ENCODE measurements around the gene AP1S1. TPM values are rescaled to one million over a fixed set of nuclear protein-coding genes. Genes with fewer than 3 reads are reported as not detected.
A peak's percentile ranks its signal among the peaks of the same experiment; 100 is the strongest.
"Not testable (repeated sequence)": the region's sequence is repeated elsewhere in the genome, so short reads cannot be mapped to it uniquely, and the experiment has no call there.

The AP1S1 gene
- 85.8 and 118 TPM in 2 replicates for total RNA-seq
- 31.1 and 32.0 TPM in 2 replicates for polyA plus RNA-seq

- H3K79me2 ChIP-seq: peaks cover 16% of the 10 kb centered on the region
Measured at GRCh38 chr7:101153969-101154692, at the start of gene AP1S1. TSS of gene AP1S1 (plus strand) at chr7:101154476. CDS start at chr7:101154515, 39 bp downstream.

DNA sequence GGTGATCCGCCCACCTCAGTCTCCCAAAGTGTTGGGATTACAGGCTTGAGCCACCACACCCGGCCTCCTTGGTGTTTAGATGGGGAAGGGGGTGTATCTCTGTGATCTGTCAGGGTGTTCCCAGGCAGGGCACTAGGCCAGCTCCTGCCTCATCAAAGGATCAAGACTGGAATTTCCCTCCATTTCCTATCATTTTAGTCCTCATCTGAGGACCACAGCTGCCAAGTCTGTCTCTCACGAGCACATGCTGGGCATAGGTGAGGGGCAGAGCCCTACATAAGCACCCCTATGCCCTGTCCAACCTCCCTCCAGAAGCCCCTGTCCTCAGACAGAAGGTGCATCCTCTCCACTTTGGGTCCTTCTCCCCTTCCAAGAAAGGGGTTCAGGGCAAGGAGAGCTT is 49.5 kb upstream of the AP1S1 start:
- WGBS (ENCODE audit: low lambda C conversion rate, missing lambda C conversion rate): 78% methylated on average over 3 of the region's 3 CpGs
- H3K4me3 ChIP-seq: no peak overlapping the region
- DNase-seq (ENCODE audit: low spot score): no peak

More at GRCh38 chr7:101153969-101154692, at the start of gene AP1S1:
- peak within 1 kb of the TSS; percentile 60 for H3K27ac ChIP-seq
- peak; percentile 98 for DNase-seq (ENCODE audit: low spot score)
- H4K20me1 ChIP-seq (ENCODE audit: insufficient read depth, poor library complexity, severe bottlenecking): no peaks in the 10 kb centered on the region
- no peaks in the 10 kb centered on the region for H3K4me1 ChIP-seq (ENCODE audit: insufficient read depth)
- H3K9me3 ChIP-seq (ENCODE audit: low read depth): no peaks in the 10 kb centered on the region
- 12% methylated on average over 15 of the region's 51 CpGs for WGBS (ENCODE audit: low lambda C conversion rate, missing lambda C conversion rate)
- H3K9me2 ChIP-seq (replicated peaks; ENCODE audit: insufficient read depth): no peaks in the 10 kb centered on the region
- H3K27me3 ChIP-seq: no peaks in the 10 kb centered on the region
- H2AFZ ChIP-seq: peak within 1 kb of the TSS; percentile 85
- no peaks in the 10 kb centered on the region for H3K36me3 ChIP-seq (replicated peaks; ENCODE audit: insufficient read depth, low read depth)
- H3K4me3 ChIP-seq: peak within 1 kb of the TSS; percentile 92
- TF ChIP-seq EZH2phosphoT487 (IDR thresholded peaks at IDR 0.05; ENCODE audit: low read depth, severe bottlenecking, unreplicated experiment) (no peak), CTCF (IDR thresholded peaks at IDR 0.05; ENCODE audit: poor library complexity) (no peak), EZH2 (IDR thresholded peaks at IDR 0.05; ENCODE audit: borderline replicate concordance) (no peak)
- peak within 1 kb of the TSS; percentile 98 for H3K4me2 ChIP-seq

DNA sequence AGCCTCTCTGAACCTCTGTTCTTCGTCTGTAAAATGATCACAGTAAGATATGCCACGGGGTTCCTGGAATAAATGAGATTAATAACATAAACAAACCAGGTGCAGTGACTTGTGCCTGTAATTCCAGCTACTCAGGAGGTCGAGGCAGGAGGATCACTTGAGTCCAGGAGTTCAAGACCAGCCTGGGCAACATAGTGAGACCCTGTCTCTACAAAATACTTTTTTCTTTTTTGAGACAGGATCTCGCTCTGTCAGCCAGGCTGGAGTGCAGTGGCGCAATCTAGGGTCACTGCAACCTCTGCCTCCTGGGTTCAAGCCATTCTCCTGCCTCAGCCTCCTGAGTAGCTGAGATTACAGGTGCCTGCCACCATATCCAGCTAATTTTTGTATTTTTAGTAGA is 49.0 kb upstream of the AP1S1 start:
- not testable (repeated sequence) for DNase-seq (ENCODE audit: low spot score); H3K4me2 ChIP-seq; H3K27me3 ChIP-seq; H2AFZ ChIP-seq; H3K36me3 ChIP-seq (replicated peaks; ENCODE audit: insufficient read depth, low read depth); H3K9me3 ChIP-seq (ENCODE audit: low read depth); H3K79me2 ChIP-seq; H3K4me1 ChIP-seq (ENCODE audit: insufficient read depth); H3K27ac ChIP-seq; H3K4me3 ChIP-seq; H4K20me1 ChIP-seq (ENCODE audit: insufficient read depth, poor library complexity, severe bottlenecking); H3K9me2 ChIP-seq (replicated peaks; ENCODE audit: insufficient read depth)
- WGBS (ENCODE audit: low lambda C conversion rate, missing lambda C conversion rate): 73% methylated on average over 5 of the region's 5 CpGs

More for the DNA sequence above, 49.5 kb upstream of the AP1S1 start:
- no peak overlapping the region for H3K4me2 ChIP-seq
- H3K79me2 ChIP-seq: no peaks in the 10 kb centered on the region
- H3K27me3 ChIP-seq: no peaks in the 10 kb centered on the region
- no peak overlapping the region for H2AFZ ChIP-seq
- no peaks in the 10 kb centered on the region for H4K20me1 ChIP-seq (ENCODE audit: insufficient read depth, poor library complexity, severe bottlenecking)
- H3K9me3 ChIP-seq (ENCODE audit: low read depth): no peaks in the 10 kb centered on the region
- no peaks in the 10 kb centered on the region for H3K36me3 ChIP-seq (replicated peaks; ENCODE audit: insufficient read depth, low read depth)
- no peaks in the 10 kb centered on the region for H3K9me2 ChIP-seq (replicated peaks; ENCODE audit: insufficient read depth)
- TF ChIP-seq EZH2 (IDR thresholded peaks at IDR 0.05; ENCODE audit: borderline replicate concordance) (no peak), CTCF (IDR thresholded peaks at IDR 0.05; ENCODE audit: poor library complexity) (no peak), EZH2phosphoT487 (IDR thresholded peaks at IDR 0.05; ENCODE audit: low read depth, severe bottlenecking, unreplicated experiment) (no peak)
- H3K4me1 ChIP-seq (ENCODE audit: insufficient read depth): peaks cover 7% of the 10 kb centered on the region
- H3K27ac ChIP-seq: no peak overlapping the region

- Histone ChIP-seq H3K36me3 (replicated peaks; ENCODE audit: insufficient read depth, low read depth) (no peaks in the 10 kb centered on the region), H2AFZ (no peak overlapping the region), H3K4me1 (ENCODE audit: insufficient read depth) (no peaks in the 10 kb centered on the region), H3K27me3 (no peaks in the 10 kb centered on the region), H3K27ac (no peak overlapping the region), H3K4me2 (no peak overlapping the region), H3K9me2 (replicated peaks; ENCODE audit: insufficient read depth) (no peaks in the 10 kb centered on the region), H4K20me1 (ENCODE audit: insufficient read depth, poor library complexity, severe bottlenecking) (no peaks in the 10 kb centered on the region), H3K4me3 (no peak overlapping the region), H3K9me3 (ENCODE audit: low read depth) (no peaks in the 10 kb centered on the region), H3K79me2 (no peaks in the 10 kb centered on the region)
- 93% methylated on average over 7 of the region's 7 CpGs for WGBS (ENCODE audit: low lambda C conversion rate, missing lambda C conversion rate)
- no peak for TF ChIP-seq EZH2phosphoT487 (IDR thresholded peaks at IDR 0.05; ENCODE audit: low read depth, severe bottlenecking, unreplicated experiment)
- TF ChIP-seq CTCF (IDR thresholded peaks at IDR 0.05; ENCODE audit: poor library complexity): no peak
- no peak for TF ChIP-seq EZH2 (IDR thresholded peaks at IDR 0.05; ENCODE audit: borderline replicate concordance)
- no peak for DNase-seq (ENCODE audit: low spot score)
Measured at GRCh38 chr7:101106386-101106785, 47.9 kb upstream of the AP1S1 start.
